A549 (cell line): Measurements from ENCODE around the gene AGRN. TPM values are rescaled to one million over a fixed set of nuclear protein-coding genes. Genes with fewer than 3 reads are reported as not detected.

Experiments
- ATAC-seq, 2 experiments: fragments of 200-7000 bp in 1 of 2; fragments of >200 bp in 1 of 2; cut with Nextera tagmentation in 1 of 2; cut with Tn5 transposase in 1 of 2; 3 replicates each; pipeline versions ENCODE4 v1.8.0 to v1.9.1; 2018 to 2020; ENCODE audit warnings: mild to moderate bottlenecking in 1 of 2, moderate library complexity in 1 of 2
- CTCF ChIA-PET: fragments of 300-600 bp; sonication (Branson Sonifier 250); formaldehyde crosslinking; extraction: SDS; loops from one replicate; lab custom pipeline; 2021; ENCODE audit warnings: antibody characterized with exemption, inconsistent platforms; lab: Yijun Ruan, JAX
- POLR2A ChIA-PET: fragments of 350-600 bp; formaldehyde crosslinking; extraction: SDS; loops from one replicate; lab custom pipeline; 2021; ENCODE audit warnings: antibody characterized with exemption, inconsistent platforms; lab: Yijun Ruan, JAX
- DNase-seq, 2 experiments: peaks; one replicate each; pipeline versions ENCODE4 v3.0.0 to v3.0.0-alpha.2; 2011 to 2016; ENCODE audit warnings: low read depth in 1 of 2, low spot score in 1 of 2
- FAIRE-seq: peaks from 2 replicates; lab custom pipeline; 2011; peaks lifted over from hg19 to GRCh38; lab: Jason Lieb, UNC
- H3K27ac ChIP-seq, 2 experiments: fragments of >200 bp; sonication (Bioruptor Twin); formaldehyde crosslinking; 3 replicates each; pipeline ENCODE4 v1.5.1; 2016 to 2017
- H3K4me1 ChIP-seq: fragments of >200 bp; sonication (Bioruptor Twin); formaldehyde crosslinking; 3 replicates; pipeline ENCODE4 v1.6.1; 2016
- H3K4me2 ChIP-seq: fragments of >200 bp; sonication (Bioruptor Twin); formaldehyde crosslinking; 3 replicates; pipeline ENCODE4 v1.6.1; 2016
- H3K4me3 ChIP-seq: fragments of >200 bp; sonication (Bioruptor Twin); formaldehyde crosslinking; 3 replicates; pipeline ENCODE4 v1.5.1; 2016
- H3K9me3 ChIP-seq: fragments of >200 bp; sonication (Bioruptor Twin); formaldehyde crosslinking; 3 replicates; pipeline ENCODE4 v1.6.1; 2016
- ATOH8 ChIP-seq: fragments of 250-450 bp; sonication (Bioruptor Pico); IDR thresholded peaks from 2 replicates; pipeline ENCODE4 v1.5.0; 2020; ENCODE audit warnings: low read depth, mild to moderate bottlenecking, moderate library complexity
- CBX2 ChIP-seq: fragments of 200-600 bp; sonication (generic); IDR thresholded peaks from 2 replicates; pipeline ENCODE4 v1.6.1; 2016; ENCODE audit warnings: low read depth, mild to moderate bottlenecking, borderline replicate concordance
- CHD2 ChIP-seq: fragments of 150-350 bp; IDR thresholded peaks from 2 replicates; pipeline ENCODE4 v1.6.1; 2014; ENCODE audit warnings: low read length; ENCODE audit not compliant: partially characterized antibody
- E2F6 ChIP-seq: IDR thresholded peaks from 2 replicates; pipeline ENCODE4 v1.6.1; 2012; ENCODE audit warnings: low read depth, borderline replicate concordance
- EHF ChIP-seq: fragments of 250-450 bp; sonication (Bioruptor Pico); IDR thresholded peaks from 2 replicates; pipeline ENCODE4 v1.5.0; 2020; ENCODE audit warnings: mild to moderate bottlenecking
- FOSB ChIP-seq: fragments of 250-450 bp; sonication (Bioruptor Pico); IDR thresholded peaks from 2 replicates; pipeline ENCODE4 v1.5.0; 2020; ENCODE audit warnings: mild to moderate bottlenecking, moderate library complexity
- FOXS1 ChIP-seq: fragments of 250-450 bp; sonication (Bioruptor Pico); IDR thresholded peaks from 2 replicates; pipeline ENCODE4 v1.5.0; 2020; ENCODE audit warnings: mild to moderate bottlenecking, moderate library complexity
- HEYL ChIP-seq: fragments of 250-450 bp; sonication (Bioruptor Pico); IDR thresholded peaks from 2 replicates; pipeline ENCODE4 v1.8.0; 2021; ENCODE audit warnings: mild to moderate bottlenecking, moderate library complexity
- HOXB13 ChIP-seq: fragments of 250-450 bp; sonication (Bioruptor Pico); IDR thresholded peaks from 2 replicates; pipeline ENCODE4 v1.5.0; 2020; ENCODE audit warnings: low read depth, mild to moderate bottlenecking, moderate library complexity
- HOXB5 ChIP-seq: fragments of 250-450 bp; sonication (Bioruptor Pico); IDR thresholded peaks from 2 replicates; pipeline ENCODE4 v1.5.0; 2020; ENCODE audit warnings: mild to moderate bottlenecking, moderate library complexity
- JUNB ChIP-seq: fragments of >200 bp; sonication (Bioruptor Twin); formaldehyde crosslinking; IDR thresholded peaks from 2 replicates; pipeline ENCODE4 v1.6.1; 2016
- MAFK ChIP-seq: fragments of 450-650 bp; IDR thresholded peaks from 2 replicates; pipeline ENCODE4 v1.6.1; 2014; ENCODE audit not compliant: partially characterized antibody
- MAZ ChIP-seq: fragments of 150-350 bp; IDR thresholded peaks from 2 replicates; pipeline ENCODE4 v1.6.1; 2014; ENCODE audit warnings: antibody characterized with exemption, low read depth, low read length, borderline replicate concordance
- NPAS2 ChIP-seq: fragments of 250-450 bp; sonication (Bioruptor Pico); IDR thresholded peaks from 2 replicates; pipeline ENCODE4 v1.8.0; 2022; ENCODE audit warnings: mild to moderate bottlenecking, moderate library complexity, borderline replicate concordance
- NR3C1 ChIP-seq: fragments of >200 bp; sonication (Bioruptor Twin); formaldehyde crosslinking; IDR thresholded peaks from 3 replicates; pipeline ENCODE4 v1.6.1; 2017
- PHF8 ChIP-seq: fragments of 200-600 bp; sonication (generic); IDR thresholded peaks from 2 replicates; pipeline ENCODE4 v1.6.1; 2016; ENCODE audit warnings: low read depth, mild to moderate bottlenecking, antibody characterized with exemption, moderate library complexity, borderline replicate concordance
- RARB ChIP-seq: fragments of 250-450 bp; sonication (Bioruptor Pico); IDR thresholded peaks from 2 replicates; pipeline ENCODE4 v1.8.0; 2021; ENCODE audit warnings: mild to moderate bottlenecking, moderate library complexity
- RCOR1 ChIP-seq: fragments of 150-350 bp; IDR thresholded peaks from 2 replicates; pipeline ENCODE4 v1.6.1; 2014; ENCODE audit warnings: antibody characterized with exemption, low read length, low read depth
- RFX5 ChIP-seq: fragments of 450-650 bp; IDR thresholded peaks from 2 replicates; pipeline ENCODE4 v1.7.1; 2014; ENCODE audit warnings: antibody characterized with exemption, mild to moderate bottlenecking, moderate library complexity
- ZFP36 ChIP-seq: fragments of 450-650 bp; IDR thresholded peaks from 2 replicates; pipeline ENCODE4 v1.6.1; 2014; ENCODE audit warnings: borderline replicate concordance; ENCODE audit not compliant: partially characterized antibody
- ZNF302 ChIP-seq: fragments of 250-450 bp; sonication (Bioruptor Pico); IDR thresholded peaks from 2 replicates; pipeline ENCODE4 v1.9.0; 2021; ENCODE audit warnings: inconsistent platforms, mild to moderate bottlenecking, moderate library complexity
- ZSCAN20 ChIP-seq: fragments of 250-450 bp; sonication (Bioruptor Pico); IDR thresholded peaks from 2 replicates; pipeline ENCODE4 v1.8.0; 2022; ENCODE audit warnings: mild to moderate bottlenecking, moderate library complexity
- WGBS: methylation state at CpG from one replicate; pipeline ENCODE4 v1.1.6; 2017; ENCODE audit errors: missing lambda C conversion rate; 5-methylcytosine and 5-hydroxymethylcytosine counted together
- polyA plus RNA-seq, 4 experiments: library from polyadenylated mRNA; depleted of rRNA in 3 of 4; stranded (reverse); fragments of >200 nt; fragmentation: RNase III in 1 of 4; extraction: RNeasy Plus Mini Kit Qiagen cat#74134 plus additional on column Dnase treatment in 1 of 4; gene quantifications; 2 replicates in 3 of 4; 3 replicates in 1 of 4; pipeline ENCODE4 v1.2.3, GENCODE V29; 2011 to 2017
- TF ChIP-seq, protein P1 (sequence below): fragments of >200 bp; sonication (Bioruptor Twin); formaldehyde crosslinking; IDR thresholded peaks from 3 replicates; pipeline ENCODE4 v1.6.1; 2016
- TF ChIP-seq, protein P2 (sequence below): fragments of 450-650 bp; IDR thresholded peaks from 2 replicates; pipeline ENCODE4 v1.6.1; 2014; ENCODE audit warnings: antibody characterized with exemption
- TF ChIP-seq, protein P3 (sequence below): fragments of 150-350 bp; IDR thresholded peaks from 2 replicates; pipeline ENCODE4 v1.6.1; 2014; ENCODE audit warnings: low read depth, mild to moderate bottlenecking, low read length

The AGRN gene
- polyA plus RNA-seq, 2 of the 4 experiments (the other 2 are of a cell fraction): 23.9 to 90.9 TPM

- H3K4me2 ChIP-seq: peak overlapping the region; percentile 95
- H3K4me1 ChIP-seq: peaks cover 14% of the 10 kb centered on the region
- TF ChIP-seq NPAS2 (CRISPR knock-in tag): no peak
- no peak for TF ChIP-seq NR3C1
- TF ChIP-seq ZNF302: no peak
- TF ChIP-seq RCOR1: no peak
- peak overlapping the region; percentile 77 for H3K4me3 ChIP-seq
- H3K27ac ChIP-seq: peak overlapping the region in 1 of 2 experiments; percentile 100; a peak in 4 of 6 replicates
- CTCF ChIA-PET: interaction anchor here (1.0 to 4.3 kb wide), 7 partner anchors 11 to 66 kb away, joined by 3 to 33 read pairs (median 6); partner anchors contain the start of gene ISG15
- DNase-seq (no peak), FAIRE-seq (no peak), ATAC-seq (no peak)
- 100% methylated on average over 2 of the region's 75 CpGs for WGBS
- no peaks in the 10 kb centered on the region for H3K9me3 ChIP-seq
- POLR2A ChIA-PET: no interaction called here
Measured at GRCh38 chr1:997993-998744, 21.8 kb upstream of the AGRN start.

GRCh38 chr1:998745-998994 lies 21.2 kb upstream of the AGRN start:
- no peak for DNase-seq
- ChIA-PET CTCF (interaction anchor here (1.0 to 4.3 kb wide), 4 partner anchors 15 to 65 kb away, joined by 3 to 33 read pairs (median 10); partner anchors contain the start of gene ISG15), POLR2A (no interaction called here)
- Histone ChIP-seq H3K9me3 (no peaks in the 10 kb centered on the region), H3K4me1 (peaks cover 14% of the 10 kb centered on the region), H3K4me3 (peak overlapping the region; percentile 77), H3K27ac (peak overlapping the region; percentile 97 to 100), H3K4me2 (peak overlapping the region; percentile 95)
- 0% methylated on average over 1 of the region's 27 CpGs for WGBS
- TF ChIP-seq RARB (no peak), HOXB5 (CRISPR knock-in tag) (no peak), HOXB13 (CRISPR knock-in tag) (no peak), EHF (CRISPR knock-in tag) (no peak), ZFP36 (no peak), MAZ (no peak), RFX5 (no peak)
- TF ChIP-seq, protein P1, sequence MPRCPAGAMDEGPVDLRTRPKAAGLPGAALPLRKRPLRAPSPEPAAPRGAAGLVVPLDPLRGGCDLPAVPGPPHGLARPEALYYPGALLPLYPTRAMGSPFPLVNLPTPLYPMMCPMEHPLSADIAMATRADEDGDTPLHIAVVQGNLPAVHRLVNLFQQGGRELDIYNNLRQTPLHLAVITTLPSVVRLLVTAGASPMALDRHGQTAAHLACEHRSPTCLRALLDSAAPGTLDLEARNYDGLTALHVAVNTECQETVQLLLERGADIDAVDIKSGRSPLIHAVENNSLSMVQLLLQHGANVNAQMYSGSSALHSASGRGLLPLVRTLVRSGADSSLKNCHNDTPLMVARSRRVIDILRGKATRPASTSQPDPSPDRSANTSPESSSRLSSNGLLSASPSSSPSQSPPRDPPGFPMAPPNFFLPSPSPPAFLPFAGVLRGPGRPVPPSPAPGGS: no peak
- TF ChIP-seq, protein P2, sequence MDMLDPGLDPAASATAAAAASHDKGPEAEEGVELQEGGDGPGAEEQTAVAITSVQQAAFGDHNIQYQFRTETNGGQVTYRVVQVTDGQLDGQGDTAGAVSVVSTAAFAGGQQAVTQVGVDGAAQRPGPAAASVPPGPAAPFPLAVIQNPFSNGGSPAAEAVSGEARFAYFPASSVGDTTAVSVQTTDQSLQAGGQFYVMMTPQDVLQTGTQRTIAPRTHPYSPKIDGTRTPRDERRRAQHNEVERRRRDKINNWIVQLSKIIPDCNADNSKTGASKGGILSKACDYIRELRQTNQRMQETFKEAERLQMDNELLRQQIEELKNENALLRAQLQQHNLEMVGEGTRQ: no peak
- FAIRE-seq: no peak
- ATAC-seq: no peak

DNA sequence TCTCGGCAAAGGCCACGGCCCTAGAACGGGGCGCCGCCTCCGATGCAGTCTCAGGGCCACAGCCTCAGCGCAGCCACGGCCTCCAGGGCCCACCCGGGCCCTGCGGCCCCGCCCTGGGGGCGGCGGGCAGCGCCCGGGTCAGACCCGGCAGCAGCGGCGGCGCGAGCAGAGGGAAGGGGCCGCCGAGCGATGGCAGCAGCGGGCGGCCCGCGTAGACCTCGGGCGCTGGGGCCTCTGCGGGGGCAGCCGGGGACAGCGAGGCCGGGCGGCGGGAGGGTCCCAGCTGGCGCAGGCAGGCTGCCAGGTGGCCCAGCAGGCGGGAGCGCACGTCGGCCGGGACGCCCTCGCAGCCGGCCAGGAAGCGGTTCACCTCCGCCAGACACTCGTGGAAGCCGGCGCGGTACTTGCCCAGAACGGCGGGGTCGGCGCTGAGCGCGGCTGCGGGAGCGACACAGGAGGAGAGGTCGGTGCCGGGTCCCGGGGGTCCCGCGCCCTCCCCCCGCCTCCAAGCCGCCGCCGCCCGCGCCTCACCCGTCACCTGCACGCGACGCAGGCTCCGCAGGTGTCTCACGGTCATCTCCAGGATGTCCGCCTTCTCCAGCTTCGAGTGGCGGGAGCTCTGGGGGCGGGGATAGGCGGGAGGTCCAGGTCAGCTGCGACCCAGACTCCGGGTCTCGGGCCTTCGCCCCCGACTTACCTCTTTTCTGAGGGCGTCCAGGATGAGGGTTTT lies 20.8 kb upstream of the AGRN start:
- Histone ChIP-seq H3K4me1 (peaks cover 14% of the 10 kb centered on the region), H3K4me3 (peak overlapping the region; percentile 77), H3K4me2 (peak overlapping the region; percentile 95), H3K9me3 (no peaks in the 10 kb centered on the region), H3K27ac (peak overlapping the region; percentile 97 to 100)
- ATAC-seq (0 out of 6 replicates have a peak, but pooled peaks of 1 of the 2 experiments have one; percentile 0), FAIRE-seq (no peak), DNase-seq (no peak)
- POLR2A ChIA-PET: interaction anchor here (0.6 to 1.0 kb wide), 2 partner anchors 60 to 83 kb away, joined by 3 read pairs; no protein-coding TSS in a partner anchor
- CTCF ChIA-PET: interaction anchor here (0.7 to 4.3 kb wide), 5 partner anchors 15 to 123 kb away, joined by 3 to 33 read pairs (median 4); partner anchors contain the start of gene ISG15
- WGBS: 0% methylated on average over 5 of the region's 86 CpGs
- TF ChIP-seq FOXS1 (0 out of 2 replicates have a peak, but pooled peaks have one; percentile 24), RCOR1 (no peak), ZFP36 (no peak), PHF8 (no peak), CHD2 (no peak), E2F6 (peak; percentile 55), CBX2 (no peak), ZSCAN20 (CRISPR knock-in tag) (no peak), JUNB (no peak), ATOH8 (CRISPR knock-in tag) (no peak), MAFK (no peak), FOSB (CRISPR knock-in tag) (no peak), HEYL (no peak)
- TF ChIP-seq, protein P3, sequence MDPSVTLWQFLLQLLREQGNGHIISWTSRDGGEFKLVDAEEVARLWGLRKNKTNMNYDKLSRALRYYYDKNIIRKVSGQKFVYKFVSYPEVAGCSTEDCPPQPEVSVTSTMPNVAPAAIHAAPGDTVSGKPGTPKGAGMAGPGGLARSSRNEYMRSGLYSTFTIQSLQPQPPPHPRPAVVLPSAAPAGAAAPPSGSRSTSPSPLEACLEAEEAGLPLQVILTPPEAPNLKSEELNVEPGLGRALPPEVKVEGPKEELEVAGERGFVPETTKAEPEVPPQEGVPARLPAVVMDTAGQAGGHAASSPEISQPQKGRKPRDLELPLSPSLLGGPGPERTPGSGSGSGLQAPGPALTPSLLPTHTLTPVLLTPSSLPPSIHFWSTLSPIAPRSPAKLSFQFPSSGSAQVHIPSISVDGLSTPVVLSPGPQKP: no peak
- TF ChIP-seq, protein P1: no peak
